DOHH2 (cell line): ENCODE results near the gene SCN2A.

Experiments
- H3F3A ChIP-seq: fragments of 200-600 bp; sonication (generic), shearing (Covaris generic); 2 replicates; pipeline ENCODE4 v1.6.0; 2016; ENCODE audit warnings: antibody characterized with exemption, mild to moderate bottlenecking; ENCODE audit not compliant: control insufficient read depth, insufficient read depth
- H3K27ac ChIP-seq: fragments of 200-600 bp; sonication (generic); 2 replicates; pipeline ENCODE4 v1.5.1; 2014; ENCODE audit warnings: low read depth, mild to moderate bottlenecking, low read length, moderate library complexity
- H3K27me3 ChIP-seq: fragments of 200-600 bp; sonication (generic); 2 replicates; pipeline ENCODE4 v1.6.1; 2014; ENCODE audit warnings: mild to moderate bottlenecking, low read length, mixed read lengths; ENCODE audit not compliant: control insufficient read depth
- H3K36me3 ChIP-seq: fragments of 200-600 bp; sonication (generic); 2 replicates; pipeline ENCODE4 v1.6.1; 2014; ENCODE audit warnings: mild to moderate bottlenecking, low read length, moderate library complexity, mixed read lengths; ENCODE audit not compliant: control insufficient read depth
- H3K4me1 ChIP-seq: fragments of 200-600 bp; sonication (generic); 2 replicates; pipeline ENCODE4 v1.6.1; 2014; ENCODE audit warnings: mild to moderate bottlenecking, low read length, mixed read lengths; ENCODE audit not compliant: control insufficient read depth
- H3K4me2 ChIP-seq: fragments of 200-600 bp; sonication (generic); 2 replicates; pipeline ENCODE4 v1.6.0; 2014; ENCODE audit warnings: mild to moderate bottlenecking, low read length, moderate library complexity
- H3K4me3 ChIP-seq: fragments of 200-600 bp; sonication (generic); 2 replicates; pipeline ENCODE4 v1.5.1; 2014; ENCODE audit warnings: mild to moderate bottlenecking, low read length, mixed read lengths
- H3K79me2 ChIP-seq: fragments of 200-600 bp; sonication (generic); 2 replicates; pipeline ENCODE4 v1.6.1; 2014; ENCODE audit warnings: mild to moderate bottlenecking, low read length, mixed read lengths; ENCODE audit not compliant: control insufficient read depth
- H3K9me2 ChIP-seq: fragments of 200-600 bp; sonication (generic); replicated peaks from 2 replicates; pipeline ENCODE4 v1.6.1; 2014; ENCODE audit warnings: mild to moderate bottlenecking, low read length, mixed read lengths; ENCODE audit not compliant: control insufficient read depth
- H3K9me3 ChIP-seq: fragments of 200-600 bp; sonication (generic); 2 replicates; pipeline ENCODE4 v1.6.1; 2014; ENCODE audit warnings: antibody characterized with exemption, low read length, mixed read lengths; ENCODE audit not compliant: control insufficient read depth, insufficient read depth
- H4K20me1 ChIP-seq: fragments of 200-600 bp; sonication (generic); 2 replicates; pipeline ENCODE4 v1.6.0; 2014; ENCODE audit warnings: low read depth, mild to moderate bottlenecking, antibody characterized with exemption, low read length, moderate library complexity; ENCODE audit not compliant: control insufficient read depth, insufficient read depth
- CTCF ChIP-seq: fragments of 200-600 bp; sonication (generic); IDR thresholded peaks from one replicate; pipeline ENCODE4 v1.5.1; 2014; ENCODE audit warnings: antibody characterized with exemption, mild to moderate bottlenecking, low read depth, low read length; ENCODE audit not compliant: poor library complexity, severe bottlenecking
- EZH2phosphoT487 ChIP-seq: fragments of 200-600 bp; sonication (generic); IDR thresholded peaks from 2 replicates; pipeline ENCODE4 v1.6.1; 2017; ENCODE audit warnings: borderline replicate concordance, mild to moderate bottlenecking, antibody characterized with exemption, low read length, moderate library complexity, mixed read lengths

Gene SCN2A

GRCh38 chr2:165373278-165374010 is 134.2 kb downstream of the SCN2A start:
- TF ChIP-seq EZH2phosphoT487, result no peak
- no peak for TF ChIP-seq CTCF
- Histone ChIP-seq H3K79me2 (no peaks in the 10 kb centered on the region), H3K27me3 (no peaks in the 10 kb centered on the region), H3K9me3 (no peaks in the 10 kb centered on the region), H3K4me2 (no peak overlapping the region), H3K27ac (no peak overlapping the region), H3K4me3 (no peak overlapping the region), H4K20me1 (no peaks in the 10 kb centered on the region), H3K4me1 (no peaks in the 10 kb centered on the region), H3K9me2 (no peaks in the 10 kb centered on the region), H3K36me3 (no peaks in the 10 kb centered on the region), H3F3A (no peaks in the 10 kb centered on the region)

GRCh38 chr2:165376571-165376975 is 137.4 kb downstream of the SCN2A start:
- no peaks in the 10 kb centered on the region for H3K9me2 ChIP-seq
- H3K4me1 ChIP-seq, result no peaks in the 10 kb centered on the region
- H3K27me3 ChIP-seq, result no peaks in the 10 kb centered on the region
- H3K27ac ChIP-seq, result no peak overlapping the region
- H3K4me3 ChIP-seq, result no peak overlapping the region
- no peaks in the 10 kb centered on the region for H3K79me2 ChIP-seq
- H3K4me2 ChIP-seq, result no peak overlapping the region
- TF ChIP-seq CTCF (no peak), EZH2phosphoT487 (no peak)
- no peaks in the 10 kb centered on the region for H3F3A ChIP-seq
- no peaks in the 10 kb centered on the region for H3K9me3 ChIP-seq
- H3K36me3 ChIP-seq, result no peaks in the 10 kb centered on the region
- no peaks in the 10 kb centered on the region for H4K20me1 ChIP-seq

GRCh38 chr2:165382362-165382761 is 143.1 kb downstream of the SCN2A start:
- H3K79me2 ChIP-seq, result no peaks in the 10 kb centered on the region
- no peaks in the 10 kb centered on the region for H3K36me3 ChIP-seq
- H3K27me3 ChIP-seq, result 0 out of 2 replicates have a peak, but pooled peaks cover 2% of the 10 kb centered on the region
- TF ChIP-seq EZH2phosphoT487 (no peak), CTCF (no peak)
- H3K27ac ChIP-seq, result no peak overlapping the region
- H4K20me1 ChIP-seq, result no peaks in the 10 kb centered on the region
- no peak overlapping the region for H3K4me2 ChIP-seq
- no peaks in the 10 kb centered on the region for H3K9me2 ChIP-seq
- H3K9me3 ChIP-seq, result no peaks in the 10 kb centered on the region
- no peak overlapping the region for H3K4me3 ChIP-seq
- H3F3A ChIP-seq, result no peaks in the 10 kb centered on the region
- H3K4me1 ChIP-seq, result no peaks in the 10 kb centered on the region
